Hematopoietic multipotent progenitor cell treated with erythropoietin and hydrocortisone succinate and interleukin-3 and kit ligand, for 15 days (in vitro differentiated cells): ENCODE data around the gene CACNA1C.
A peak's percentile ranks its signal among the peaks of the same experiment; 100 is the strongest.

Experiments
- DNase-seq: peaks from one replicate; pipeline ENCODE4 v3.0.0-alpha.2; 2015; ENCODE audit warnings: low spot score

The CACNA1C gene

GRCh38 chr12:2456122-2456812 lies 403.5 kb downstream of the CACNA1C start:
- DNase-seq = no peak

GRCh38 chr12:2456813-2457186 lies 404.0 kb downstream of the CACNA1C start:
- DNase-seq = no peak

- DNase-seq = no peak
Measured at GRCh38 chr12:2457215-2457932, 404.6 kb downstream of the CACNA1C start.

GRCh38 chr12:2457933-2458414 lies 405.2 kb downstream of the CACNA1C start:
- no peak for DNase-seq

GRCh38 chr12:2460051-2460670 lies 407.4 kb downstream of the CACNA1C start:
- no peak for DNase-seq

GRCh38 chr12:2461046-2461445 lies 408.3 kb downstream of the CACNA1C start:
- DNase-seq = no peak

GRCh38 chr12:2461645-2462044 lies 408.9 kb downstream of the CACNA1C start:
- DNase-seq = no peak

GRCh38 chr12:2462087-2462486 lies 409.3 kb downstream of the CACNA1C start:
- DNase-seq = no peak

- DNase-seq = no peak
Measured at GRCh38 chr12:2463719-2464118, 410.9 kb downstream of the CACNA1C start.

- DNase-seq = no peak
Measured at GRCh38 chr12:2465681-2466080, 412.9 kb downstream of the CACNA1C start.

- no peak for DNase-seq
Measured at GRCh38 chr12:2466211-2466610, 413.4 kb downstream of the CACNA1C start.

GRCh38 chr12:2467447-2468195 lies 414.8 kb downstream of the CACNA1C start:
- DNase-seq = no peak

GRCh38 chr12:2475984-2476383 lies 423.2 kb downstream of the CACNA1C start:
- no peak for DNase-seq

GRCh38 chr12:2477009-2477766 lies 424.4 kb downstream of the CACNA1C start:
- DNase-seq = no peak

- no peak for DNase-seq
Measured at GRCh38 chr12:2479851-2480535, 427.2 kb downstream of the CACNA1C start.

- DNase-seq = no peak
Measured at GRCh38 chr12:2481346-2481745, 428.6 kb downstream of the CACNA1C start.

- DNase-seq = no peak
Measured at GRCh38 chr12:2481951-2482350, 429.2 kb downstream of the CACNA1C start.

GRCh38 chr12:2482938-2483660 lies 430.3 kb downstream of the CACNA1C start:
- DNase-seq = peak; percentile 6

- no peak for DNase-seq
Measured at GRCh38 chr12:2483713-2484112, 430.9 kb downstream of the CACNA1C start.

- no peak for DNase-seq
Measured at GRCh38 chr12:2484141-2484776, 431.5 kb downstream of the CACNA1C start.
